Endothelial cell of umbilical vein (primary cell): Measurements from ENCODE around the gene NUDCD3. TPM values are rescaled to one million over a fixed set of nuclear protein-coding genes. Genes with fewer than 3 reads are reported as not detected.

Source experiments
- BruUV-seq: library from RNA; stranded (reverse); fragments of 400-500 nt; replicated peaks from 2 replicates; lab custom pipeline; 2021; lab: Mats Ljungman, UMichigan
- CTCF ChIA-PET: fragments of 300-600, 350-600 bp; sonication (Branson Sonifier 250); formaldehyde crosslinking; loops from one replicate; lab custom pipeline; 2021; ENCODE audit warnings: antibody characterized with exemption, inconsistent platforms; lab: Charles Lee
- POLR2A ChIA-PET: fragments of 300-600, 350-600 bp; sonication (Branson Sonifier 250); formaldehyde crosslinking; loops from one replicate; lab custom pipeline; 2021; ENCODE audit warnings: antibody characterized with exemption, inconsistent platforms; lab: Charles Lee
- DNase-seq: peaks from one replicate; pipeline ENCODE4 v3.0.0-alpha.2; 2011; ENCODE audit warnings: low read depth, low spot score
- FAIRE-seq: peaks from 2 replicates; lab custom pipeline; 2011; peaks lifted over from hg19 to GRCh38; lab: Jason Lieb, UNC
- H2AFZ ChIP-seq: 2 replicates; pipeline ENCODE4 v1.6.0; 2012; ENCODE audit warnings: low read depth, low read length, control low read depth, inconsistent platforms
- H3K27ac ChIP-seq: 2 replicates; pipeline ENCODE4 v1.5.1; 2011; ENCODE audit warnings: low read depth, mild to moderate bottlenecking, control low read depth, low read length, moderate library complexity; ENCODE audit not compliant: insufficient read depth
- H3K27me3 ChIP-seq, 2 experiments: 2 replicates each; pipeline versions ENCODE4 v1.6.0 to v1.6.1; 2011; ENCODE audit warnings: low read length in 2 of 2, mixed read lengths in 1 of 2; ENCODE audit not compliant: control insufficient read depth in 2 of 2, insufficient read depth in 2 of 2
- H3K36me3 ChIP-seq, 2 experiments: 2 replicates in 1 of 2; 3 replicates in 1 of 2; pipeline ENCODE4 v1.5.1; 2011; ENCODE audit warnings: low read length in 2 of 2, mild to moderate bottlenecking in 1 of 2, moderate library complexity in 1 of 2; ENCODE audit not compliant: control insufficient read depth in 2 of 2, insufficient read depth in 2 of 2; ENCODE audit errors: extremely low read depth in 1 of 2
- H3K4me1 ChIP-seq: 3 replicates; pipeline ENCODE4 v1.5.1; 2011; ENCODE audit warnings: mild to moderate bottlenecking, low read length; ENCODE audit not compliant: control insufficient read depth, insufficient read depth; ENCODE audit errors: extremely low read depth
- H3K4me2 ChIP-seq: 2 replicates; pipeline ENCODE4 v1.6.1; 2011; ENCODE audit warnings: low read length, control low read depth, mixed read lengths; ENCODE audit not compliant: insufficient read depth
- H3K4me3 ChIP-seq, 3 experiments: fragments of 200-600 bp in 1 of 3; sonication (generic), shearing (Covaris generic) in 1 of 3; replicated peaks in 1 of 3; 2 replicates each; pipeline ENCODE4 v1.5.1; 2011 to 2016; ENCODE audit warnings: control low read depth in 3 of 3, low read length in 3 of 3, mild to moderate bottlenecking in 2 of 3, inconsistent platforms in 1 of 3, low read depth in 1 of 3, moderate library complexity in 1 of 3; ENCODE audit not compliant: insufficient read depth in 1 of 3
- H3K79me2 ChIP-seq: 2 replicates; pipeline ENCODE4 v1.6.0; 2012; ENCODE audit warnings: low read length, inconsistent platforms; ENCODE audit not compliant: control insufficient read depth, insufficient read depth
- H3K9ac ChIP-seq: replicated peaks from 2 replicates; pipeline ENCODE3; 2011; ENCODE audit warnings: low read length, control low read depth; ENCODE audit not compliant: insufficient read depth; ENCODE audit errors: extremely low read depth
- H3K9me1 ChIP-seq: replicated peaks from 3 replicates; pipeline ENCODE4 v1.6.0; 2011; ENCODE audit warnings: mild to moderate bottlenecking, low read length; ENCODE audit not compliant: control insufficient read depth, insufficient read depth; ENCODE audit errors: extremely low read depth
- H3K9me3 ChIP-seq: replicated peaks from 2 replicates; pipeline ENCODE4 v1.5.1; 2012; ENCODE audit warnings: low read length, inconsistent platforms; ENCODE audit not compliant: control insufficient read depth, insufficient read depth
- H4K20me1 ChIP-seq: replicated peaks from 2 replicates; pipeline ENCODE3; 2011; ENCODE audit warnings: mild to moderate bottlenecking, low read length; ENCODE audit not compliant: control insufficient read depth, insufficient read depth; ENCODE audit errors: extremely low read depth
- CTCF ChIP-seq, 2 donors: IDR thresholded peaks; 1 replicate in 1 of 2; 2 replicates in 1 of 2; pipeline ENCODE4 v1.5.1; 2011; ENCODE audit warnings: low read length in 2 of 2, mild to moderate bottlenecking in 2 of 2, moderate library complexity in 2 of 2, control low read depth in 1 of 2, inconsistent platforms in 1 of 2, low read depth in 1 of 2; ENCODE audit not compliant: insufficient read depth in 1 of 2; ENCODE audit errors: extremely low read depth in 1 of 2
- EZH2 ChIP-seq: IDR thresholded peaks from 2 replicates; pipeline ENCODE4 v1.6.1; 2012; ENCODE audit warnings: borderline replicate concordance, low read depth, mild to moderate bottlenecking, moderate library complexity, low read length, inconsistent platforms; ENCODE audit not compliant: severe bottlenecking
- FOS ChIP-seq: IDR thresholded peaks from 2 replicates; pipeline ENCODE4 v1.6.1; 2011; ENCODE audit warnings: mild to moderate bottlenecking, low read length, moderate library complexity, borderline replicate concordance; ENCODE audit not compliant: insufficient read depth
- GATA2 ChIP-seq: IDR thresholded peaks from 2 replicates; pipeline ENCODE4 v1.7.0; 2011; ENCODE audit warnings: low read depth, mild to moderate bottlenecking, moderate library complexity, mixed read lengths, low read length; ENCODE audit not compliant: insufficient read length, insufficient read depth
- JUN ChIP-seq: IDR thresholded peaks from 2 replicates; pipeline ENCODE4 v1.6.1; 2011; ENCODE audit warnings: borderline replicate concordance, low read depth; ENCODE audit not compliant: insufficient read length, insufficient read depth
- MAX ChIP-seq: IDR thresholded peaks from 2 replicates; pipeline ENCODE4 v1.6.1; 2011; ENCODE audit not compliant: insufficient read depth, insufficient read length
- MYC ChIP-seq: IDR thresholded peaks from one replicate; pipeline ENCODE4 v1.6.1; 2011; ENCODE audit warnings: mild to moderate bottlenecking, low read depth, low read length
- POLR2A ChIP-seq: IDR thresholded peaks from 2 replicates; pipeline ENCODE4 v1.6.1; 2012; ENCODE audit warnings: low read depth, mild to moderate bottlenecking, control low read depth, low read length
- POLR2AphosphoS5 ChIP-seq: IDR thresholded peaks from 2 replicates; pipeline ENCODE4 v1.6.1; 2012; ENCODE audit warnings: low read depth, mild to moderate bottlenecking, control low read depth, low read length, moderate library complexity; ENCODE audit not compliant: insufficient read depth
- dilution Hi-C: fragments of 300-500 bp; cut with MboI; formaldehyde crosslinking; loops from one replicate; pipeline ENCODE4 v1.15.0; 2019; ENCODE audit warnings: low sequenced_read_pairs; ENCODE audit not compliant: extremely low pct_ligation_motif_present
- intact Hi-C: fragments of 100-400 bp; cut with micrococcal nuclease; formaldehyde crosslinking; loops from one replicate; pipeline ENCODE4 v1.10.0; 2022
- polyA plus RNA-seq, 4 experiments: library from polyadenylated mRNA; depleted of rRNA in 3 of 4; stranded (reverse) in 3 of 4; unstranded in 1 of 4; fragments of >200 nt; gene quantifications; 2 replicates each; pipeline versions ENCODE4 v1.2.1 to v1.2.3, GENCODE V29; 2011 to 2012; ENCODE audit warnings: missing spikeins in 1 of 4
- total RNA-seq: library from RNA; stranded (reverse); gene quantifications from 2 replicates; pipeline ENCODE4 v1.2.3, GENCODE V29; 2021

The NUDCD3 gene
- total and polyA plus RNA-seq, 2 donors (not counting 3 experiments of a cell fraction or from before 2014, with no cell fraction given) = 50.6 to 137 TPM

- peaks cover 55% of the 10 kb centered on the region for H3K79me2 ChIP-seq
- H4K20me1 ChIP-seq = no peaks in the 10 kb centered on the region
- no peak overlapping the region for H3K9ac ChIP-seq
- peaks cover 35% of the 10 kb centered on the region for H3K4me1 ChIP-seq
- intact Hi-C loops = no loop called here
- FAIRE-seq (no peak), DNase-seq (no peak)
- H3K27ac ChIP-seq = no peak overlapping the region
- dilution Hi-C loops = no loop called here
- H3K36me3 ChIP-seq = no peaks in the 10 kb centered on the region
- no peaks in the 10 kb centered on the region for H3K9me1 ChIP-seq
- H3K4me2 ChIP-seq = no peak overlapping the region
- no peaks in the 10 kb centered on the region for H3K27me3 ChIP-seq
- BruUV-seq = no TSS peak
- ChIA-PET POLR2A (no interaction called here), CTCF (interaction anchor here (1.1 to 2.4 kb wide), 3 partner anchors 10 to 122 kb away, joined by 3 to 10 read pairs (median 3); no protein-coding TSS in a partner anchor)
- H3K4me3 ChIP-seq = no peak overlapping the region
- TF ChIP-seq JUN (no peak), CTCF (IDR thresholded peaks at IDR 0.05; ENCODE audit: extremely low read depth in 1 of 2, insufficient read depth in 1 of 2, low read depth in 1 of 2, low read length in 2 of 2) (no peak), EZH2 (no peak), MYC (no peak), POLR2A (no peak)
- no peaks in the 10 kb centered on the region for H3K9me3 ChIP-seq
- no peak overlapping the region for H2AFZ ChIP-seq
Observed at GRCh38 chr7:44470628-44471245, 19.7 kb downstream of the NUDCD3 start.

GRCh38 chr7:44470135-44470479 lies 20.4 kb downstream of the NUDCD3 start:
- no TSS peak for BruUV-seq
- POLR2A ChIA-PET = no interaction called here
- Histone ChIP-seq H4K20me1 (no peaks in the 10 kb centered on the region), H3K79me2 (peaks cover 58% of the 10 kb centered on the region), H3K36me3 (no peaks in the 10 kb centered on the region), H3K4me3 (no peak overlapping the region), H3K27ac (no peak overlapping the region), H3K9ac (no peak overlapping the region), H3K27me3 (no peaks in the 10 kb centered on the region), H3K9me3 (no peaks in the 10 kb centered on the region), H3K4me1 (peaks cover 42% of the 10 kb centered on the region), H3K4me2 (no peak overlapping the region), H3K9me1 (no peaks in the 10 kb centered on the region), H2AFZ (no peak overlapping the region)
- FAIRE-seq (no peak), DNase-seq (no peak)
- CTCF ChIA-PET = interaction anchor here (1.1 to 2.4 kb wide), 3 partner anchors 10 to 121 kb away, joined by 3 to 10 read pairs (median 3); no protein-coding TSS in a partner anchor
- TF ChIP-seq JUN (no peak), CTCF (IDR thresholded peaks at IDR 0.05; ENCODE audit: extremely low read depth in 1 of 2, insufficient read depth in 1 of 2, low read depth in 1 of 2, low read length in 2 of 2) (no peak), MAX (no peak), GATA2 (no peak), POLR2AphosphoS5 (no peak), POLR2A (no peak), EZH2 (no peak), FOS (no peak), MYC (no peak)
- dilution Hi-C loops (no loop called here), intact Hi-C loops (no loop called here)
